CD8-positive, alpha-beta memory T cell (primary cell): ENCODE measurements around the gene CCDC85C. TPM values are rescaled to one million over a fixed set of nuclear protein-coding genes. Genes with fewer than 3 reads are reported as not detected.
A peak's percentile ranks its signal among the peaks of the same experiment; 100 is the strongest.

ENCODE experiments used
- CTCF ChIA-PET: fragments of 350-600 bp; sonication (Branson Sonifier 250); formaldehyde crosslinking; loops from one replicate; lab custom pipeline; 2021; ENCODE audit warnings: antibody characterized with exemption; lab: Charles Lee
- POLR2A ChIA-PET: fragments of 350-600 bp; sonication (Branson Sonifier 250); formaldehyde crosslinking; loops from one replicate; lab custom pipeline; 2021; ENCODE audit warnings: antibody characterized with exemption; lab: Charles Lee
- DNase-seq, 5 donors: peaks; one replicate each; pipeline versions ENCODE4 v3.0.0 to v3.0.0-alpha.2; 2020 to 2022; ENCODE audit warnings: mixed read lengths in 1 of 5
- H3K27ac ChIP-seq: one replicate; pipeline ENCODE4 v1.7.0; 2013; ENCODE audit warnings: low read depth, mild to moderate bottlenecking, low read length, moderate library complexity
- H3K27me3 ChIP-seq: 2 replicates; pipeline ENCODE4 v1.7.0; 2013; ENCODE audit warnings: low read length, mild to moderate bottlenecking; ENCODE audit not compliant: insufficient read depth, poor library complexity, severe bottlenecking
- H3K36me3 ChIP-seq: 2 replicates; pipeline ENCODE4 v1.7.0; 2013; ENCODE audit warnings: mild to moderate bottlenecking, low read length, moderate library complexity; ENCODE audit not compliant: insufficient read depth
- H3K4me1 ChIP-seq: 2 replicates; pipeline ENCODE4 v1.7.0; 2013; ENCODE audit warnings: mild to moderate bottlenecking, low read length, moderate library complexity; ENCODE audit not compliant: insufficient read depth
- H3K4me3 ChIP-seq: 2 replicates; pipeline ENCODE4 v1.7.0; 2013; ENCODE audit warnings: mild to moderate bottlenecking, low read length
- H3K9me3 ChIP-seq: 2 replicates; pipeline ENCODE4 v1.7.0; 2013; ENCODE audit warnings: mild to moderate bottlenecking, low read length
- H3K27ac Mint-ChIP-seq, 8 donors: one replicate each; pipeline ENCODE4 v1.8.0; 2020 to 2021; ENCODE audit warnings: mixed read lengths in 8 of 8, mild to moderate bottlenecking in 6 of 8, inconsistent platforms in 3 of 8, moderate library complexity in 3 of 8
- H3K27me3 Mint-ChIP-seq, 2 donors: one replicate each; pipeline ENCODE4 v1.8.0; 2020 to 2021; ENCODE audit warnings: mixed read lengths in 2 of 2, mild to moderate bottlenecking in 1 of 2, moderate library complexity in 1 of 2
- H3K36me3 Mint-ChIP-seq, 3 donors: one replicate each; pipeline ENCODE4 v1.8.0; 2020 to 2021; ENCODE audit warnings: mixed read lengths in 3 of 3, inconsistent platforms in 1 of 3, mild to moderate bottlenecking in 1 of 3
- H3K4me1 Mint-ChIP-seq, 3 donors: one replicate each; pipeline ENCODE4 v1.8.0; 2020 to 2021; ENCODE audit warnings: mixed read lengths in 3 of 3, inconsistent platforms in 1 of 3, mild to moderate bottlenecking in 1 of 3
- H3K4me3 Mint-ChIP-seq, 7 donors: one replicate each; pipeline ENCODE4 v1.8.0; 2020 to 2021; ENCODE audit warnings: mixed read lengths in 7 of 7, mild to moderate bottlenecking in 6 of 7, moderate library complexity in 4 of 7, inconsistent platforms in 2 of 7
- H3K9me3 Mint-ChIP-seq, 5 donors: one replicate each; pipeline ENCODE4 v1.8.0; 2020 to 2022; ENCODE audit warnings: mixed read lengths in 5 of 5, mild to moderate bottlenecking in 3 of 5, moderate library complexity in 2 of 5, inconsistent platforms in 1 of 5
- polyA plus RNA-seq: library from polyadenylated mRNA; unstranded; fragments of 300-500 nt; fragmentation: Illumina TruSeq; gene quantifications from one replicate; pipeline ENCODE4 v1.2.3, GENCODE V29; 2021
- total RNA-seq, 2 experiments: library from RNA; stranded (reverse); gene quantifications; one replicate each; pipeline ENCODE4 v1.2.3, GENCODE V29; 2021

CCDC85C gene
- total and polyA plus RNA-seq, 3 experiments from 2014 or later = 1.2 to 5.3 (median 4.2) TPM

GRCh38 chr14:99619835-99620834 lies 16.1 kb upstream of the CCDC85C start:
- H3K9me3 ChIP-seq = no peaks in the 10 kb centered on the region
- H3K27ac ChIP-seq = no peak overlapping the region
- peaks cover 47 to 66% of the 10 kb centered on the region in 2 donors for H3K27me3 Mint-ChIP-seq
- no peak overlapping the region for H3K4me3 Mint-ChIP-seq
- ChIA-PET CTCF (interaction anchor here (1.1 to 1.6 kb wide), 2 partner anchors 14 to 102 kb away, joined by 3 read pairs; no protein-coding TSS in a partner anchor), POLR2A (no interaction called here)
- no peaks in the 10 kb centered on the region for H3K36me3 ChIP-seq
- H3K4me1 ChIP-seq = no peaks in the 10 kb centered on the region
- H3K36me3 Mint-ChIP-seq = no peaks in the 10 kb centered on the region
- H3K9me3 Mint-ChIP-seq = no peaks in the 10 kb centered on the region
- peaks cover 5% of the 10 kb centered on the region for H3K27me3 ChIP-seq
- no peak overlapping the region for H3K27ac Mint-ChIP-seq
- H3K4me3 ChIP-seq = no peak overlapping the region
- no peak for DNase-seq
- H3K4me1 Mint-ChIP-seq = no peaks in the 10 kb centered on the region

DNA sequence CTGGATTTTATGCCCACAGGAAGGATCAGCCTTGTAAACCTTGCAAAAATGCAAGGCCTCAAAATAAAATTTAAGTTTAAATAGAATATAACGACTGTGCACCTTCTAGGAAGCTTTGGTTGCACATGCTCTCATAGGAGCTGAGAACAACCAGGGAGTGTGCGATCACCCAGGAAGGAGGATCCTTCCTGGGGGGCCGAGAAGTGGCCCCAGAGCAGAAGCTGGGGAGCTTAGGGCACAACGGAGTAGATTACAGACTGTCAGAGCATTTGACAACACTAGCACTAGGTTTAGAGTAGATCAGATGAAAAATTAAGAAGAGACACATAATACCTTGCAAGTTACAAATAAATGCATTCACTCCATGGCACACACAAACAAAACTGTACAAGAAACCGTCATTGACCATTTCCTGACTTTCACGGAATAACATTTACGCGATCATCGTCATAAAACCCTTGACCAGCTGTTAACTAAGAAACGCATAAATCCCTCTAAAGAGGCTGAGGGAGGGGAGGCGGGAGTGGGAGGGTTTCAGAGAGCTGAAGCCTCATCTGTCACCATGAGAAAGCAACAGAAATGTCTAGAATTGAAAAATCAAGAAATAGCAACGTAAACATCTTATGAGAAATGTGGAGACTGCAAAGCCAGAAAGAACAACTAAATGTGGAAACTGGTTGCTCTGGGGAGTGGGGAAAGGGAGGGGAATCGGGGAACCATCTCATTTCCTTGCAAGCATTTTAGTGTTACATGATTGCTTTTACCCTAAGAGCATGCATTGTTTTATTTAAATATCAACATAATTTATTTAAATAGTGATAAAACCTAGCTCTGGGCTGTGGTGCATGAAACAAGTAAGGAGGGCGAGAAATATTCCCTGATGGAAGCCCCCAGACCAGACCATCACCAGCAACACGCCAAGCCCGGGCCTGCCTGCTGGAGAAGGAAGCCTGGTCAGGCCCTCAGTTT lies 13.1 kb upstream of the CCDC85C start:
- Mint-ChIP-seq H3K9me3 (no peaks in the 10 kb centered on the region), H3K36me3 (no peaks in the 10 kb centered on the region), H3K27me3 (peaks cover 27 to 42% of the 10 kb centered on the region in 2 donors), H3K4me3 (no peak overlapping the region), H3K27ac (peak overlapping the region in 1 of 8 donors; percentile 78), H3K4me1 (no peaks in the 10 kb centered on the region)
- ChIA-PET POLR2A (no interaction called here), CTCF (interaction anchor here (1.2 kb wide), 2 partner anchors 11 kb away, joined by 3 to 4 read pairs; no protein-coding TSS in a partner anchor)
- Histone ChIP-seq H3K27me3 (peaks cover 5% of the 10 kb centered on the region), H3K4me3 (no peak overlapping the region), H3K4me1 (no peaks in the 10 kb centered on the region), H3K9me3 (no peaks in the 10 kb centered on the region), H3K27ac (no peak overlapping the region), H3K36me3 (no peaks in the 10 kb centered on the region)
- DNase-seq = no peak

GRCh38 chr14:99615497-99616157 lies 11.6 kb upstream of the CCDC85C start:
- Mint-ChIP-seq H3K27me3 (peaks cover 25 to 36% of the 10 kb centered on the region in 2 donors), H3K4me3 (no peak overlapping the region), H3K9me3 (no peaks in the 10 kb centered on the region), H3K36me3 (no peaks in the 10 kb centered on the region), H3K4me1 (no peaks in the 10 kb centered on the region), H3K27ac (no peak overlapping the region)
- Histone ChIP-seq H3K36me3 (no peaks in the 10 kb centered on the region), H3K27me3 (peaks cover 5% of the 10 kb centered on the region), H3K27ac (no peak overlapping the region), H3K9me3 (no peaks in the 10 kb centered on the region), H3K4me3 (no peak overlapping the region), H3K4me1 (no peaks in the 10 kb centered on the region)
- CTCF ChIA-PET = interaction anchor here (1.2 kb wide), 1 partner anchor 10 kb away, joined by 3 read pairs; no protein-coding TSS in a partner anchor
- DNase-seq = no peak
- POLR2A ChIA-PET = no interaction called here

DNA sequence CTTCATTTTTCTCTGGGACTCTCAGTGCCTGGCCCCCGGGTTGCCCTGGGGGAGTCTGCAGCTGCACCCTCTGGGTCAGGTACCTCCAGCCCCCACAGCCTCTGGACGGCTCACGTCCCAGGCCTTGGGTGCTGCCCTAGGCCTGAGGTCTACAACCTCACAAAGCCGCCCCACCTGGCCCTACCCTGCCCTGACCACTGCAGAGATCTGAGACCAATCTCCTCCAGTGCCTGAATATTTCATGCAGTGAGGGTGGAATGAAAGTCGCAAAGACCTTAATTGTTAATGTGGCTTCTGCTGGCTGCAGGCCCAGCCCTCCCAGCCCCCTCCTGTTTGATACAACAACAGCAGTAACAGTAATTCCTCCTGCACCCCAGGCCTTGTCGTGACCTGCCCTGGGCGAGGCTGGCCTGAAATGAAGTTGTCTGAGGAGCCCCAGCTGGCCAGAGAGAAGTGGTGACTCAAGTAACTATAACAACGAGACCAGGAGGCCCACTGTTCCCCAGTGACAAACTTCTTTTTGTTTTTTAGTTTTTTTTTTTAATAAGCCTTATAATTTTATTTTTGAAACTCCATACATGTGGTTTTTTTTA lies 8.8 kb upstream of the CCDC85C start:
- Histone ChIP-seq H3K27me3 (no peaks in the 10 kb centered on the region), H3K36me3 (no peaks in the 10 kb centered on the region), H3K9me3 (no peaks in the 10 kb centered on the region), H3K27ac (no peak overlapping the region), H3K4me1 (no peaks in the 10 kb centered on the region), H3K4me3 (no peak overlapping the region)
- CTCF ChIA-PET = no interaction called here
- Mint-ChIP-seq H3K4me3 (no peak overlapping the region), H3K4me1 (peaks cover 0 to 8% (median 0%) of the 10 kb centered on the region in 3 donors), H3K9me3 (no peaks in the 10 kb centered on the region), H3K27me3 (peaks cover 16 to 24% of the 10 kb centered on the region in 2 donors), H3K36me3 (no peaks in the 10 kb centered on the region), H3K27ac (no peak overlapping the region)
- POLR2A ChIA-PET = no interaction called here
- DNase-seq = no peak

DNA sequence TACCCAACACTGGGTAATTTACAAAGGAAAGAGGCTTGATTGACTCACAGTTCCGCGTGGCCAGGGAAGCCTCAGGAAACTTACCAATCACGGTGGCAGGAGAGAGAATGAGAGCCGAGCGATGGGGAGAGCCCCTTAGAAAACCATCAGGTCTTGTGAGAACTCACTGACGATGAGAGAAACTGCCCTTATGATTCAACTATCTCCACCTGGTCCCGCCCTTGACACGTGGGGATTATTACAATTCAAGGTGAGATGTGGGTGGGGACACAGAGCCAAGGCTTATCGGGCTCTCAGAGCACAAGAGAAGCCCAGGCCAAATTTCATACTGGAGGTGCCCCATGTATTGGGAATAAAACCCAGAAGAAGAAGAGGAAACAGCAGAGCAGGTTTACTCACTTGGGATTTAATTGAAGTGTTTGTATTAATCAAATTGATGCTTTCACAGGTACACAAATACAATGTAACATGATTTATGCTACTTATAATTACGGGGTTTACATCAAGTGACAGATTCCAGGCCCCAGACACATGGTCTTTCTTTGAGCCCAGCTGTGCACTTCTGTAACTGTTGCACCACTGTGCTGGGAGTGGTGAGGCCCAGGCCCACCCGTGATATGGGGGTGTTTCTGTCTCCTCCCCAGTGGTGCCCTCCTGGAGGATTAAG lies 8.2 kb upstream of the CCDC85C start:
- no peak overlapping the region for H3K27ac Mint-ChIP-seq
- peaks cover 13 to 22% of the 10 kb centered on the region in 2 donors for H3K27me3 Mint-ChIP-seq
- H3K4me1 Mint-ChIP-seq = peaks cover 0 to 8% (median under 1%) of the 10 kb centered on the region in 3 donors
- Histone ChIP-seq H3K4me3 (no peak overlapping the region), H3K4me1 (no peaks in the 10 kb centered on the region), H3K27ac (no peak overlapping the region), H3K9me3 (no peaks in the 10 kb centered on the region), H3K36me3 (no peaks in the 10 kb centered on the region), H3K27me3 (no peaks in the 10 kb centered on the region)
- H3K4me3 Mint-ChIP-seq = no peak overlapping the region
- DNase-seq = no peak
- ChIA-PET CTCF (no interaction called here), POLR2A (no interaction called here)
- no peaks in the 10 kb centered on the region for H3K36me3 Mint-ChIP-seq
- H3K9me3 Mint-ChIP-seq = no peaks in the 10 kb centered on the region

DNA sequence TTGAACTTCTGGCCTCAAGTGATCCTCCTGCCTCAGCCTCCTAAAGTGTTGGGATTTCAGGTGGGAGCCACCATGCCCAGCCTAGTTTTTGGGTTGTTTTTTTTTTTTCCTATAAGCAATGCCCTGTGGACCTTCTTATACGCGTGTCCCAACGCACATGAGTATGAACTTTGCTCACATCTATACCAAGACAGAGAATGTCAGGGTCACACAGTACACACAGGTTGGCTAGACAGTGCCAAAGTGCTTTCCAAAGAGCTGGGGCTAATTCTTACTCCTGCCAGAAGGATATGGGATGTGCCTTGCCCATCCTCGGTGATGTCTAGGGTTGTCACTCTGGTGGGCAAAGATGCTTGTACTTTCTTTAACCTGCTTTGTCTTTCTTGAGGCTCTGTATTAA lies 7.6 kb upstream of the CCDC85C start:
- Mint-ChIP-seq H3K4me3 (no peak overlapping the region), H3K27ac (no peak overlapping the region), H3K36me3 (no peaks in the 10 kb centered on the region), H3K4me1 (peaks cover 0 to 9% (median 4%) of the 10 kb centered on the region in 3 donors), H3K27me3 (peaks cover 9 to 17% of the 10 kb centered on the region in 2 donors), H3K9me3 (no peaks in the 10 kb centered on the region)
- POLR2A ChIA-PET = no interaction called here
- no peak for DNase-seq
- Histone ChIP-seq H3K27ac (no peak overlapping the region), H3K36me3 (no peaks in the 10 kb centered on the region), H3K27me3 (no peaks in the 10 kb centered on the region), H3K9me3 (no peaks in the 10 kb centered on the region), H3K4me1 (no peaks in the 10 kb centered on the region), H3K4me3 (no peak overlapping the region)
- CTCF ChIA-PET = no interaction called here
